ENCODE results near the gene ATP5ME.
"Not testable (repeated sequence)": the region's sequence is repeated elsewhere in the genome, so short reads cannot be mapped to it uniquely, and the experiment has no call there.

Gene ATP5ME

GRCh38 chr4:657338-657833 is 16.7 kb downstream of the ATP5ME start:
- no peak overlapping the region for H3K4me3 ChIP-seq (ENCODE audit: low read depth, low read length)

GRCh38 chr4:656436-657337 is 17.4 kb downstream of the ATP5ME start:
- no peak overlapping the region for H3K4me3 ChIP-seq (ENCODE audit: low read depth, low read length)

GRCh38 chr4:655464-656151 is 18.5 kb downstream of the ATP5ME start:
- no peak overlapping the region for H3K4me3 ChIP-seq (ENCODE audit: low read depth, low read length)

- no peak overlapping the region for H3K4me3 ChIP-seq (ENCODE audit: low read depth, low read length)
Measured at GRCh38 chr4:654871-655463, 19.1 kb downstream of the ATP5ME start.

GRCh38 chr4:654503-654845 is 19.6 kb downstream of the ATP5ME start:
- no peak overlapping the region for H3K4me3 ChIP-seq (ENCODE audit: low read depth, low read length)

- H3K4me3 ChIP-seq (ENCODE audit: low read depth, low read length): no peak overlapping the region
Measured at GRCh38 chr4:653831-654502, 20.1 kb downstream of the ATP5ME start.

- no peak overlapping the region for H3K4me3 ChIP-seq (ENCODE audit: low read depth, low read length)
Measured at GRCh38 chr4:653080-653821, 20.8 kb downstream of the ATP5ME start.

GRCh38 chr4:651884-652642 is 22.0 kb downstream of the ATP5ME start:
- H3K4me3 ChIP-seq (ENCODE audit: low read depth, low read length): no peak overlapping the region

- H3K4me3 ChIP-seq (ENCODE audit: low read depth, low read length): no peak overlapping the region
Measured at GRCh38 chr4:650951-651883, 22.9 kb downstream of the ATP5ME start.

- H3K4me3 ChIP-seq (ENCODE audit: low read depth, low read length): no peak overlapping the region
Measured at GRCh38 chr4:650461-650860, 23.6 kb downstream of the ATP5ME start.

- no peak overlapping the region for H3K4me3 ChIP-seq (ENCODE audit: low read depth, low read length)
Measured at GRCh38 chr4:649751-650310, 24.2 kb downstream of the ATP5ME start.

GRCh38 chr4:649293-649625 is 24.8 kb downstream of the ATP5ME start:
- H3K4me3 ChIP-seq (ENCODE audit: low read depth, low read length): no peak overlapping the region

GRCh38 chr4:648579-649292 is 25.3 kb downstream of the ATP5ME start:
- H3K4me3 ChIP-seq (ENCODE audit: low read depth, low read length): no peak overlapping the region

GRCh38 chr4:647481-647880 is 26.6 kb downstream of the ATP5ME start:
- no peak overlapping the region for H3K4me3 ChIP-seq (ENCODE audit: low read depth, low read length)

- no peak overlapping the region for H3K4me3 ChIP-seq (ENCODE audit: low read depth, low read length)
Measured at GRCh38 chr4:646460-646859, 27.6 kb downstream of the ATP5ME start.

GRCh38 chr4:642366-642765 is 31.7 kb downstream of the ATP5ME start:
- not testable (repeated sequence) for H3K4me3 ChIP-seq (ENCODE audit: low read depth, low read length)

- no peak overlapping the region for H3K4me3 ChIP-seq (ENCODE audit: low read depth, low read length)
Measured at GRCh38 chr4:637536-638280, 36.4 kb downstream of the ATP5ME start.
